ENCODE results near the gene ESRRG.

The ESRRG gene

DNA sequence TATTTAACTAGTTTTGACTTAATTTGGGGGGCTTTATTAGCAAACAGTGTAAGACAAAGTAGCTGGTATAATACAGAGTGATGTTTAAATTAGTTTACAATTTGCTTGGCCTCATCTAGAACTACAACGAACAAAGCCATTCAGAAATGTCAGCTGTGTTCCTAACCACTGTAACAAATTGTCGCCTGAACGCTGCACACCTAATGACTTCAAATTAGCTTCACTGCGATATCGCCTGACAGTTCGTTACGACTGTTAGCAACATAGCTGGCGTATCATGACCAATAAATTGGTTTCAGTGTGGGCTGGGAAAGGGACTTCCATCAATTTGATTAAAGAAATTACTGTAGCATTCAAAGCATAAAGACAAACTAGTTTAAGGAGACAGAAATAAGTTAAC lies 160.1 kb downstream of the ESRRG start:
- no peaks in the 10 kb centered on the region for H3K9me3 ChIP-seq
- H3K4me3 ChIP-seq (ENCODE audit: low read depth in 1 of 2, low read length in 1 of 2), result no peak overlapping the region
- no peak overlapping the region for H3K27ac ChIP-seq
- no peaks in the 10 kb centered on the region for H3K27me3 ChIP-seq
- no peak for TF ChIP-seq CTCF (IDR thresholded peaks at IDR 0.05)
- H3K36me3 ChIP-seq, result no peaks in the 10 kb centered on the region
- H3K4me1 ChIP-seq (ENCODE audit: control insufficient read depth in 1 of 2, insufficient read depth in 1 of 2, low read depth in 1 of 2, low read length in 1 of 2), result no peaks in the 10 kb centered on the region

- Histone ChIP-seq H3K27me3 (no peaks in the 10 kb centered on the region), H3K4me1 (ENCODE audit: control insufficient read depth in 1 of 2, insufficient read depth in 1 of 2, low read depth in 1 of 2, low read length in 1 of 2) (no peaks in the 10 kb centered on the region), H3K36me3 (no peaks in the 10 kb centered on the region), H3K4me3 (ENCODE audit: low read depth in 1 of 2, low read length in 1 of 2) (no peak overlapping the region), H3K27ac (no peak overlapping the region), H3K9me3 (no peaks in the 10 kb centered on the region)
- TF ChIP-seq CTCF (IDR thresholded peaks at IDR 0.05), result no peak
Observed at GRCh38 chr1:216562383-216562782, 160.8 kb downstream of the ESRRG start.

DNA sequence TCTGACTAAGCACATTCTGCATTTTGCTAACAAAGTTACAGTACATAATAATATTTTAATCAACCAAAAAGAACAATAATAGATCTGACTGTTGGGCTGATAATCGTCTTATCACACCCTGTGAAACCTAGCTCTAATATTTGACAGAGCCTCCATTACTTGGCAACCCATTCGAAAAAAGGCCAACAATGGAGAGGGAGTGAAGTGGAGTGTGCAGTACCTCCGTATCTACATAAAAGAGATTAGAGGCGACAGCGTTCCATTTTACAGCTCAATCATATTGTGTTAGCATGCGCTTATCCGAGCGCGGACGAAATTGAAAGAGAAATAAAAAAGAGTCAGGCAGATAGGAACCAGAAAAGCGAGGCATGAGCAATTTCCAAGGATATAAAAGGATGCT lies 162.7 kb downstream of the ESRRG start:
- H3K9me3 ChIP-seq, result no peaks in the 10 kb centered on the region
- H3K4me3 ChIP-seq (ENCODE audit: low read depth in 1 of 2, low read length in 1 of 2), result no peak overlapping the region
- TF ChIP-seq CTCF (IDR thresholded peaks at IDR 0.05), result no peak
- no peaks in the 10 kb centered on the region for H3K4me1 ChIP-seq (ENCODE audit: control insufficient read depth in 1 of 2, insufficient read depth in 1 of 2, low read depth in 1 of 2, low read length in 1 of 2)
- H3K27me3 ChIP-seq, result no peaks in the 10 kb centered on the region
- H3K36me3 ChIP-seq, result no peaks in the 10 kb centered on the region
- H3K27ac ChIP-seq, result no peak overlapping the region

DNA sequence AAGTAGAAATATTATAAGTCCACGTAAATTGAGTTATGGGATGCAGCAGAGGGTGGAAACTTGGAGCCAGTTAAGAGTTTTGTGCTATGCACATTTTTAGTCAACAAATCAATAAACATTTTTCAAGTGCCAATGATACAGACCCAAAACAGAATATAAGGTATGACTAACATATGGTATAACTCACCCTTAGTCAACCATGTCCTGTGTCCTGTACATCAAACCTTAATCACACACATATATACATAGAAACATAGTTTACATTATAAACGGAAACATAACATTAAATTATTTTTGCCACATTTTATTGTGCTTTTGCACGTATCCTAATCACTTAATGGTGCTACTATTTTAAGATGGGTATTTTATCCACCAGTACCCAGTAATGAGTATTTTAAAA lies 163.9 kb downstream of the ESRRG start:
- TF ChIP-seq CTCF (IDR thresholded peaks at IDR 0.05), result no peak
- Histone ChIP-seq H3K4me3 (ENCODE audit: low read depth in 1 of 2, low read length in 1 of 2) (no peak overlapping the region), H3K27me3 (no peaks in the 10 kb centered on the region), H3K36me3 (no peaks in the 10 kb centered on the region), H3K4me1 (ENCODE audit: control insufficient read depth in 1 of 2, insufficient read depth in 1 of 2, low read depth in 1 of 2, low read length in 1 of 2) (no peaks in the 10 kb centered on the region), H3K27ac (no peak overlapping the region), H3K9me3 (no peaks in the 10 kb centered on the region)

- Histone ChIP-seq H3K4me1 (ENCODE audit: control insufficient read depth in 1 of 2, insufficient read depth in 1 of 2, low read depth in 1 of 2, low read length in 1 of 2) (no peaks in the 10 kb centered on the region), H3K27ac (no peak overlapping the region)
- TF ChIP-seq CTCF (IDR thresholded peaks at IDR 0.05), result no peak
Observed at GRCh38 chr1:216555653-216556052, 167.6 kb downstream of the ESRRG start.

DNA sequence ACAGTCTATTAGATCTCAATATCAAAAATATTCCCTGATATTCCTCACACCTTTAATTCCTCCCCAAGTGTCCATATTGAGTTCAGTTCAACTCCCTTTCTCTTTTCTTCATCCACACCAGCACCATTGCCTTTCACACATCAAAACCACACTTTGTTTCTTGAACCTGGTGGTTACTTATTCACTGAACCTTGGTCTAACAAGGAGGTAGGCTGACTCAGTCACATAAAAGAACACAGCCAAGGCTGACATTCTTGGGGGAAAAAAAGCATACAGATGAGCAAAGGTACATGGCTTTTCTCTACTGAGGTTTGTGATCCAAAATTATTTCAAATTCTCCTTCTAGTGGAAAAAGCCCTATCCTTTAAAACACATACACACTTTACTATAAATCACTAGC lies 168.3 kb downstream of the ESRRG start:
- Histone ChIP-seq H3K27me3 (no peaks in the 10 kb centered on the region), H3K9me3 (no peaks in the 10 kb centered on the region), H3K36me3 (no peaks in the 10 kb centered on the region), H3K4me1 (ENCODE audit: control insufficient read depth in 1 of 2, insufficient read depth in 1 of 2, low read depth in 1 of 2, low read length in 1 of 2) (no peaks in the 10 kb centered on the region), H3K4me3 (ENCODE audit: low read depth in 1 of 2, low read length in 1 of 2) (no peak overlapping the region), H3K27ac (no peak overlapping the region)
- no peak for TF ChIP-seq CTCF (IDR thresholded peaks at IDR 0.05)

More at GRCh38 chr1:216555653-216556052, 167.6 kb downstream of the ESRRG start:
- Histone ChIP-seq H3K4me3 (ENCODE audit: low read depth in 1 of 2, low read length in 1 of 2) (no peak overlapping the region), H3K27me3 (no peaks in the 10 kb centered on the region), H3K9me3 (no peaks in the 10 kb centered on the region), H3K36me3 (no peaks in the 10 kb centered on the region)
